Ovary (tissue), 3 donors: ENCODE results near the gene BMP4.

Experiments used
- POLR2A ChIP-seq: fragments of 450-650 bp; IDR thresholded peaks from one replicate; pipeline ENCODE4 v1.6.1; 2017; ENCODE audit warnings: antibody characterized with exemption, mild to moderate bottlenecking, moderate library complexity
- TF ChIP-seq, protein P1 (sequence below), 3 donors: fragments of 450-650 bp in 2 of 3; fragments of 200-600 bp in 1 of 3; IDR thresholded peaks; one replicate each; pipeline versions ENCODE4 v1.5.1 to v1.8.0; 2016 to 2022; ENCODE audit warnings: antibody characterized with exemption in 3 of 3, mild to moderate bottlenecking in 1 of 3
- donor health status: DM: no; HTN: no; CAD: no.

- TF ChIP-seq, protein P1, sequence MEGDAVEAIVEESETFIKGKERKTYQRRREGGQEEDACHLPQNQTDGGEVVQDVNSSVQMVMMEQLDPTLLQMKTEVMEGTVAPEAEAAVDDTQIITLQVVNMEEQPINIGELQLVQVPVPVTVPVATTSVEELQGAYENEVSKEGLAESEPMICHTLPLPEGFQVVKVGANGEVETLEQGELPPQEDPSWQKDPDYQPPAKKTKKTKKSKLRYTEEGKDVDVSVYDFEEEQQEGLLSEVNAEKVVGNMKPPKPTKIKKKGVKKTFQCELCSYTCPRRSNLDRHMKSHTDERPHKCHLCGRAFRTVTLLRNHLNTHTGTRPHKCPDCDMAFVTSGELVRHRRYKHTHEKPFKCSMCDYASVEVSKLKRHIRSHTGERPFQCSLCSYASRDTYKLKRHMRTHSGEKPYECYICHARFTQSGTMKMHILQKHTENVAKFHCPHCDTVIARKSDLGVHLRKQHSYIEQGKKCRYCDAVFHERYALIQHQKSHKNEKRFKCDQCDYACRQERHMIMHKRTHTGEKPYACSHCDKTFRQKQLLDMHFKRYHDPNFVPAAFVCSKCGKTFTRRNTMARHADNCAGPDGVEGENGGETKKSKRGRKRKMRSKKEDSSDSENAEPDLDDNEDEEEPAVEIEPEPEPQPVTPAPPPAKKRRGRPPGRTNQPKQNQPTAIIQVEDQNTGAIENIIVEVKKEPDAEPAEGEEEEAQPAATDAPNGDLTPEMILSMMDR (IDR thresholded peaks at IDR 0.05), result no peak
- TF ChIP-seq POLR2A, result no peak
Observed at GRCh38 chr14:53967606-53968005, 11.0 kb upstream of the BMP4 start.
